NCI-H2196 (cell line): ENCODE results near the gene HDAC4.
A peak's percentile ranks its signal among the peaks of the same experiment; 100 is the strongest.

ENCODE experiments used
- DNase-seq: peaks from one replicate; lab custom pipeline; 2025; ENCODE audit not compliant: unreplicated experiment; lab: John Stamatoyannopoulos, UW

The HDAC4 gene

DNA sequence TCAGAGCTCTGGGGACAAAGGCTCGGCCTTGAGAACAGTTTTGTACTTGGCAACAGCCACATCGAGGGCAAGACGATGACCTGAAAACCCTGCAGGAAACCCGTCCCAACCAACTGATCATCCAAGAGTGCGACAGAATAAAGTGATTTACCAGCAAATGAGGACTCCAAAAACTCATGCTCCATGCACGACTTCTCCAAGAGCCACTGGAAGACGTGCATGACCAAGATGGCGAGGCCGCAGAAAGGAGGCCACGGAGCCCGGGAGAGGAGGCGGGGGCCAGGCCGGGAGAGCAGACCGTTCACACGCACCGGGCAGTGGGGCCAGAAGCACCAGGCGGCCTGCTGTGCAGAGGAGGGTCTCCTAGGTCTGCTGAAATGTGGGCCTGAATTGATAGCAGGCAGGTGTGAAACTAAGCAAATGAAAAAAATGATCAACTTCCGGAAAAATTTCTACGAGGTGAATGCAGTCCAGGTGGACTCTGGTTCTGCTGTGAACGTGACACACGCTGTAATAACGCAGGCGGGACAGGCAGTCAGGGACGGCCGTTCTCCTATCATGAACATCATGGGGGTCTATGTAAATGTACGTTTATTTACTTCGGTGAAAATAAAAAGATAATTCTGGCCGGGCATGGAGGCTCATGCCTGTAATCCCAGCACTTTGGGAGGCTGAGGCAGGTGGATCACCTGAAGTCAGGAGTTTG lies 252.2 kb downstream of the HDAC4 start:
- no peak for DNase-seq

DNA sequence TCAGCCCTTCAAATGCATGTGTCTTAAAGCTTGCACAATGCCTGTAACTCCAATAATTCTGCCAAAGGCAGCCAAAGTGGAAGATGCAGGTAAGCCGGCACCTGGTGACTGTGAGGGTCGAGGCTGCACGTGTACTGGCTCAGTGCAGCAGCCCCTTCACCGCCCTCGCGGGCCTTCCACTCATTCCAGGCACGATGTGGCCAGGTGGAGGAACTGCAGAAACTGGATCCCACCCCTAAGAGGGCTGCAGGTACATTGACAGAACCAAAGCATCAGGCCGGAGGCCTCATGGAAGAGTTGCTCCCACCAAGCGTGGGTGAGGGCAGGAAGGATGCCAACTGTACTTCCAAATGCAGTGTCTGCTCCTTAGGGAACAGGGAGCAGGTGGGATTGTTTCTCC lies 253.4 kb downstream of the HDAC4 start:
- DNase-seq = no peak

GRCh38 chr2:239146741-239147181 lies 254.1 kb downstream of the HDAC4 start:
- DNase-seq = no peak

DNA sequence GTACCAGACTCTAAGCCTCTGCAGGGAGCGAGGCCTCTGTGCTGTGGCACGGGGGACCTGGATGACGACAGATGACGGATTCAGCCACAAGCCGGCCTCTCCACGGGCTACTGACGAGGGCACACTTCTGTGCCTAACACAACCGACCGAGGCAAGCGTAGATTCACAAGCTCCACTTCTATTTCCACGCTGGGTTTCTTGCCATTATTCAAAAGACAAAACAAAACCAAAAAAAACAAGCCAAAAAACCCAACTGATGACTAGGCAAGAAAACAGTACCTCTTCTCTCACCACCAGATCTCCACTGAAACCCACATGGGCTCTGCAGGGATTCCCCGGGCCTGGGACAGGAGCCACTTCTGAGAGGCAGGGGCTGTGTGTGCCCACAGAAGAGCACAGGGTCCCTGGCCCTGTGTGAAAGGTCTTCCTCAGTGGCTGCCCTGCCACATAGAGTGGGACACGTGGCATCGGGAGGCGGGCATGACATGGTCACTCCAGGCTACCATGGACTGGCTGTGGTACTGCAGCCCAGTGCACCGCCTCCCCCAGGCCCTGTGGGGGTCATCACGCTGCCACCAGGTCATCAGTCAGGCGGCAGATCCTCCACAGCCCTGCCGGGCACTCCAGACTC lies 254.7 kb downstream of the HDAC4 start:
- no peak for DNase-seq

GRCh38 chr2:239145601-239146000 lies 255.2 kb downstream of the HDAC4 start:
- no peak for DNase-seq

GRCh38 chr2:239145106-239145505 lies 255.7 kb downstream of the HDAC4 start:
- no peak for DNase-seq

- no peak for DNase-seq
Measured at GRCh38 chr2:239144713-239144999, 256.2 kb downstream of the HDAC4 start.

DNA sequence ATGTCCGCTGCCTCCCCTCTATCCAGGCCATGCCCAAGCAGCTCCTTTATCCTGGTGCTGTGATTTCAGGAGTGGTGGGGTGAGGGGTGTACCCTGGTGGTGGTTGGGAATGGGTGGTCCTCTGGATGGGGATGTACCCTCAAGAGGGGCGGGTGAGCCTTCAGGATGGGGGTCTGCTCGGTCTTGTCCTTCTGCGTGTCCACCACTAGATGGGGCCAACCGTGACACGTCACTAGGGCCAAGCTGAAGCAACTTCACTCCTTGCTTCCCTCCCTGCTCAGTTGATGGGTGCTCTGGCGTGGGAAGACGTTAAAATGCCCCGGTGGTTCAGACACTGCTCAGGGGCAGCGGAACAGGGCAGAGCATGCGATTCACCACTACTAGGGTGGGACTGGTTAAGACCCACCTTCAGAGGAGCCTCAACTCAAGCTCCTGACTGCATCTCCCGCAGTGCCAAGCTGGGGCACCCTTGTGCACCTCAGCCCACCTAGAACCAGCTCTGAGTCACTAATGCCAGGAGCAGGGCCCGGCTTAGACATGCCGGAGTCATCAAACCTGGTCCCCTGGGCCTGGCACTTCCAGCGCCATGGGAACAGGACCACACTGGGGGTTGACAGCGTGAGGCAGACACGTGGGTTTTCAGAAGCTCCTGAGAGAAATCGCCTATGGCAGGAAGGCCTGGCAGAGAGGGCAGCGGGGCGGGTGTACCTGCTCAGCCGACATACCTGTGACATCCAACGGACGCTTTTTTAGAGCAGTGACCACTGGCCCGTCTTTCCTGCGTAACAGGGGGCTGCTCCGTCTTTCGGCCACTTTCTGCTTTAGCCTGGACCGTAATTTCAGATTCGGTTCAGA lies 256.7 kb downstream of the HDAC4 start:
- DNase-seq = peak; percentile 26

GRCh38 chr2:239142806-239143205 lies 258.0 kb downstream of the HDAC4 start:
- DNase-seq = no peak

DNA sequence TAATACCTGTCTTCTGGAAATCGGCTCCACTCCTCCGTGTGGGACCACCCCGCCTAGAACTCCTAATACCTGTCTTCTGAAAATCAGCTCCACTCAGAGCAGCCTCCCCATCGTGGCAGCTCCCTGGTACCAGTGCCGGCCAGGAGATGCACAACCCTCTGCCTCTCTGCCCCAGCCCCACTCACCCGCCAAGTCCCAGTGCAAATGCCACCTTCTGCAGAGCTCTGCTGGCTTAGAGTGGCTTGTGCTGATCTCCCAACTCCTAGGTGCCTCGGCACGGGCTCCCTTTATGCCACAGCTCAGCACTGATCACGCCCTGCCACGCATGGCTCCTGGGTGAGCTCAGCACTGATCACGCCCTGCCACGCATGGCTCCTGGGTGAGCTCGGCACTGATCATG lies 258.5 kb downstream of the HDAC4 start:
- DNase-seq = no peak

DNA sequence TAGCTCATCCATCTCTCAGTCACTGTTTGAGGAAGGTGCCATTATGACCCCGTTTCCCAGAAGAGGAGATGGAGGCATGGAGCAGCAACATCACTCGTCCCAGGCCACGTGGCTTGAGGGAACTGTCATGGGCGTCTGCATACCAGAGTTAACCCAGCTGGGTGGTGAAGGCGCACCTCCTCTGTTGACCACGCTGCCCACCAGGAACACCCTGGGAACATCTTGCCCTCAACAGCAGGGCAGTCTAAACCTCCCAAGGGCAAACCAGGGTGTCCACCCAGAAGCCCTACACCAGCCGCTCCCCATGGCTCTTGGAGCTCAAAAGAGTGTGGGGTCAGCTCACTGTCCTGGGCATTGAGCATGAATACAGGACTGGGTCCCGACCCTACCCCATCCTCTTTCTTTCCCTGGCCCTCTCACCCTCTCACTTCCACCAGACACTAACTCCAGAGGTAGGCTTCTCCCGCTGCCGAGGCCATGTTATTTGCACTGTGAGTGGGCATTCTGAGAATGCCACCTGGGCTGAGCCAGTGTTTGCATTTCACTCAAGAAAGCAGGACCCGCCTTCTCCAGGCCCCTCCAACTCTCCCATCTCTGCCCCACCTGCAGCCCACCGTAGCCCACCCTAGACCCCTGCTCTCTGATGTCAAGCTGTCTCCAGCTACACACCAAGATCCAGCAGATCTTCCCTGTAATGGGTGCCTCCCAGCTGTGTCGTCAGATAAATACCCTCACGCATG lies 259.6 kb downstream of the HDAC4 start:
- DNase-seq = no peak

- DNase-seq = no peak
Measured at GRCh38 chr2:239140346-239141020, 260.3 kb downstream of the HDAC4 start.

DNA sequence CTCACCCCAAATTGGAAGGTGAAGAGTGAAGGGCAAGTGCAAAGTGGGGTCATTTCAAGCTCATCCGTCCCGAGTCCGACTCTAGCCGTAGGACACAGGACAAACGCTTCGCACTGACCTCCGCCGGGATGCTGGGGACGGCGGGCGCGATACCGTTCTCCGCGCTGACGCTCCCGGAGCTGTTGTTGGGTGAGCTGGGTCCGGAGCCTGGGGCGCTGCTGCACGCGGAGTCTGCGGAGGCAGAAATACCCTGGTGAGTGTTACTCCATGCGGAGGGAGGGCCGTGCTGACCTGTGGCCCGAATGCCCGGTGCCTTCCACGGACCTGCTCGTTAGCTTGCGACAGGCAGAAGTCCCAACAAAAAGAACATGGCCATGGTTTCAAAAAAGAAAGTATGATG lies 261.3 kb downstream of the HDAC4 start:
- no peak for DNase-seq

GRCh38 chr2:239139101-239139500 lies 261.7 kb downstream of the HDAC4 start:
- no peak for DNase-seq

- DNase-seq = no peak
Measured at GRCh38 chr2:239138610-239139009, 262.2 kb downstream of the HDAC4 start.

DNA sequence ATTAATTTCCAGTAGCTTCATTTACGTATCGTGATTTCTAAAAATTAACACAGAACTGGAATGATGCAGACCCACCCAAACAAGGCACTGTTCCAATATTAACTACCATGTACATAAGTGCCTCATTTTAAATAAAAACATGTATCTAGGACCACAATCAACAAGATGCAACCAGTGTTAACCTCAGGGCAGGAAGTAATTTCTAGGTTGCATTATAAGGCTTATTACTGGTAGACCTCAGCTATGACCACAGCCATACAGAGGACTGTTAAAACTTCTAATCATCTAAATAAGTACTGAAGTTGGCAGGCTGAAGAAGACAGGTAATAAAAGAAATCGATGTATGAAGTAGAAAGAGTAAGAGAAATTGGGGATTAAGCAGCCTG lies 262.9 kb downstream of the HDAC4 start:
- DNase-seq = no peak

- no peak for DNase-seq
Measured at GRCh38 chr2:239137165-239137897, 263.5 kb downstream of the HDAC4 start.

GRCh38 chr2:239136762-239137161 lies 264.1 kb downstream of the HDAC4 start:
- DNase-seq = no peak

- no peak for DNase-seq
Measured at GRCh38 chr2:239136203-239136602, 264.6 kb downstream of the HDAC4 start.

- DNase-seq = no peak
Measured at GRCh38 chr2:239135531-239135930, 265.3 kb downstream of the HDAC4 start.
